SK-N-SH treated with all-trans-retinoic acid at 6 μM for 48 hours (cell line): Measurements from ENCODE around the gene MRPL12.

Experiments
- ATAC-seq: fragments of 200-7000 bp; cut with Tn5 transposase; 3 replicates; pipeline ENCODE4 v1.9.1; 2020; ENCODE audit warnings: mild to moderate bottlenecking, moderate library complexity
- BACH2 ChIP-seq: fragments of 250-450 bp; sonication (Bioruptor Pico); IDR thresholded peaks from 2 replicates; pipeline ENCODE4 v1.9.0; 2021; ENCODE audit warnings: mild to moderate bottlenecking, borderline replicate concordance
- CREB5 ChIP-seq: fragments of 250-450 bp; sonication (Bioruptor Pico); IDR thresholded peaks from 2 replicates; pipeline ENCODE4 v1.5.1; 2020; ENCODE audit warnings: low read depth, mild to moderate bottlenecking, moderate library complexity
- CSDC2 ChIP-seq: fragments of 250-450 bp; sonication (Bioruptor Pico); IDR thresholded peaks from 2 replicates; pipeline ENCODE4 v1.5.0; 2020; ENCODE audit warnings: mild to moderate bottlenecking, moderate library complexity
- ESRRG ChIP-seq: fragments of 250-450 bp; sonication (Bioruptor Pico); IDR thresholded peaks from 2 replicates; pipeline ENCODE4 v1.6.1; 2021; ENCODE audit warnings: mild to moderate bottlenecking
- GLIS3 ChIP-seq: fragments of 250-450 bp; sonication (Bioruptor Pico); IDR thresholded peaks from 2 replicates; pipeline ENCODE4 v1.5.0; 2020; ENCODE audit warnings: mild to moderate bottlenecking, moderate library complexity
- ISL1 ChIP-seq: fragments of 250-450 bp; sonication (Bioruptor Pico); IDR thresholded peaks from 2 replicates; pipeline ENCODE4 v2.1.2; 2022; ENCODE audit warnings: mild to moderate bottlenecking, moderate library complexity
- POU6F1 ChIP-seq: fragments of 250-450 bp; sonication (Bioruptor Pico); IDR thresholded peaks from 2 replicates; pipeline ENCODE4 v1.8.0; 2021; ENCODE audit warnings: low read depth, mild to moderate bottlenecking, moderate library complexity, borderline replicate concordance
- PPARA ChIP-seq: fragments of 250-450 bp; sonication (Bioruptor Pico); IDR thresholded peaks from 2 replicates; pipeline ENCODE4 v1.5.0; 2020; ENCODE audit warnings: mild to moderate bottlenecking, borderline replicate concordance
- RARB ChIP-seq: fragments of 250-450 bp; sonication (Bioruptor Pico); IDR thresholded peaks from 2 replicates; pipeline ENCODE4 v1.8.0; 2021; ENCODE audit warnings: mild to moderate bottlenecking, moderate library complexity
- SNAI2 ChIP-seq: fragments of 250-450 bp; sonication (Bioruptor Pico); IDR thresholded peaks from 2 replicates; pipeline ENCODE4 v1.5.0; 2020; ENCODE audit warnings: mild to moderate bottlenecking, moderate library complexity
- TOX ChIP-seq: fragments of 250-450 bp; sonication (Bioruptor Pico); IDR thresholded peaks from 2 replicates; pipeline ENCODE4 v1.8.0; 2021; ENCODE audit warnings: mild to moderate bottlenecking, moderate library complexity, borderline replicate concordance
- ZC3H10 ChIP-seq: fragments of 250-450 bp; sonication (Bioruptor Pico); IDR thresholded peaks from 2 replicates; pipeline ENCODE4 v1.5.1; 2021; ENCODE audit warnings: mild to moderate bottlenecking, moderate library complexity
- ZFP3 ChIP-seq: fragments of 250-450 bp; sonication (Bioruptor Pico); IDR thresholded peaks from 2 replicates; pipeline ENCODE4 v1.5.0; 2020; ENCODE audit warnings: mild to moderate bottlenecking, moderate library complexity
- ZFP30 ChIP-seq: fragments of 450-650 bp; formaldehyde crosslinking; IDR thresholded peaks from 2 replicates; pipeline ENCODE4 v1.5.0; 2022; ENCODE audit warnings: mild to moderate bottlenecking, moderate library complexity
- ZNF70 ChIP-seq: fragments of 450-650 bp; formaldehyde crosslinking; IDR thresholded peaks from 2 replicates; pipeline ENCODE4 v1.5.0; 2020; ENCODE audit warnings: mild to moderate bottlenecking, moderate library complexity
- ZNF8 ChIP-seq: fragments of 450-650 bp; formaldehyde crosslinking; IDR thresholded peaks from 2 replicates; pipeline ENCODE4 v1.5.0; 2020; ENCODE audit warnings: mild to moderate bottlenecking, moderate library complexity
- TF ChIP-seq, protein P1 (sequence below): fragments of 250-450 bp; sonication (Bioruptor Pico); IDR thresholded peaks from 2 replicates; pipeline ENCODE4 v1.5.1; 2021; ENCODE audit warnings: mild to moderate bottlenecking, moderate library complexity
- TF ChIP-seq, protein P2 (sequence below): fragments of 250-450 bp; sonication (Bioruptor Pico); IDR thresholded peaks from 2 replicates; pipeline ENCODE4 v1.8.0; 2020; ENCODE audit warnings: mild to moderate bottlenecking, moderate library complexity, borderline replicate concordance
- TF ChIP-seq, protein P3 (sequence below): fragments of 250-450 bp; sonication (Bioruptor Pico); IDR thresholded peaks from 2 replicates; pipeline ENCODE4 v1.5.0; 2020; ENCODE audit warnings: mild to moderate bottlenecking, moderate library complexity

MRPL12 gene

GRCh38 chr17:81695801-81696200 is 7.4 kb upstream of the MRPL12 start:
- TF ChIP-seq PPARA (CRISPR knock-in tag) (no peak), CREB5 (CRISPR knock-in tag) (no peak), CSDC2 (CRISPR knock-in tag) (no peak), ESRRG (CRISPR knock-in tag) (no peak), SNAI2 (CRISPR knock-in tag) (no peak), ZFP3 (no peak), BACH2 (CRISPR knock-in tag) (no peak), ZFP30 (CRISPR knock-in tag) (no peak), POU6F1 (CRISPR knock-in tag) (no peak), ZC3H10 (no peak), GLIS3 (CRISPR knock-in tag) (no peak)
- TF ChIP-seq, protein P1, sequence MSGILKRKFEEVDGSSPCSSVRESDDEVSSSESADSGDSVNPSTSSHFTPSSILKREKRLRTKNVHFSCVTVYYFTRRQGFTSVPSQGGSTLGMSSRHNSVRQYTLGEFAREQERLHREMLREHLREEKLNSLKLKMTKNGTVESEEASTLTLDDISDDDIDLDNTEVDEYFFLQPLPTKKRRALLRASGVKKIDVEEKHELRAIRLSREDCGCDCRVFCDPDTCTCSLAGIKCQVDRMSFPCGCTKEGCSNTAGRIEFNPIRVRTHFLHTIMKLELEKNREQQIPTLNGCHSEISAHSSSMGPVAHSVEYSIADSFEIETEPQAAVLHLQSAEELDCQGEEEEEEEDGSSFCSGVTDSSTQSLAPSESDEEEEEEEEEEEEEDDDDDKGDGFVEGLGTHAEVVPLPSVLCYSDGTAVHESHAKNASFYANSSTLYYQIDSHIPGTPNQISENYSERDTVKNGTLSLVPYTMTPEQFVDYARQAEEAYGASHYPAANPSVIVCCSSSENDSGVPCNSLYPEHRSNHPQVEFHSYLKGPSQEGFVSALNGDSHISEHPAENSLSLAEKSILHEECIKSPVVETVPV (CRISPR knock-in tag), result no peak
- TF ChIP-seq, all 23 proteins: peak for 0
- ATAC-seq, result no peak

DNA sequence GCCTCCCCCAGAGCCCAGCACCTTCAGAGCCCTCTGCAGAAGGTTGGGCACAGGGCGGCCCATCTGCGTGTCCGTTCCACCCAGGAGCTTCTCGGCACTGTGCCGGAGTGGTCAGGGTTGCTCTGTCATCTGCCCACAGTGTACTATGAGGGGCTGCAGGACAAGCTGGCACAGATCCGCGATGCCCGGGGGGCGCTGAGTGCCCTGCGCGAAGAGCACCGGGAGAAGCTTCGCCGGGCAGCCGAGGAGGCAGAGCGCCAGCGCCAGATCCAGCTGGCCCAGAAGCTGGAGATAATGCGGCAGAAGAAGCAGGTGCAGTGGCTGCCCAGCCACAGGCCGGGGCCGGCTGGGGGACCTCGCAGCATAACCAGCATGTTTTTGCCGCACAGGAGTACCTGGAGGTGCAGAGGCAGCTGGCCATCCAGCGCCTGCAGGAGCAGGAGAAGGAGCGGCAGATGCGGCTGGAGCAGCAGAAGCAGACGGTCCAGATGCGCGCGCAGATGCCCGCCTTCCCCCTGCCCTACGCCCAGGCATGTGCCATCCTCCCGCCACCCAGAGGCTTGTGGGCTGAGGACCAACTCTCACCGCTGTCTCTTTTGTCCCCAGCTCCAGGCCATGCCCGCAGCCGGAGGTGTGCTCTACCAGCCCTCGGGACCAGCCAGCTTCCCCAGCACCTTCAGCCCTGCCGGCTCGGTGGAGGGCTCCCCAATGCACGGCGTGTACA is 6.8 kb upstream of the MRPL12 start:
- no peak; the same call in 2 of the 3 replicates for ATAC-seq
- TF ChIP-seq ZC3H10 (no peak), GLIS3 (CRISPR knock-in tag) (no peak), ZNF8 (CRISPR knock-in tag) (no peak), BACH2 (CRISPR knock-in tag) (no peak), TOX (no peak), SNAI2 (CRISPR knock-in tag) (no peak), ZFP30 (CRISPR knock-in tag) (no peak)
- TF ChIP-seq, protein P2, sequence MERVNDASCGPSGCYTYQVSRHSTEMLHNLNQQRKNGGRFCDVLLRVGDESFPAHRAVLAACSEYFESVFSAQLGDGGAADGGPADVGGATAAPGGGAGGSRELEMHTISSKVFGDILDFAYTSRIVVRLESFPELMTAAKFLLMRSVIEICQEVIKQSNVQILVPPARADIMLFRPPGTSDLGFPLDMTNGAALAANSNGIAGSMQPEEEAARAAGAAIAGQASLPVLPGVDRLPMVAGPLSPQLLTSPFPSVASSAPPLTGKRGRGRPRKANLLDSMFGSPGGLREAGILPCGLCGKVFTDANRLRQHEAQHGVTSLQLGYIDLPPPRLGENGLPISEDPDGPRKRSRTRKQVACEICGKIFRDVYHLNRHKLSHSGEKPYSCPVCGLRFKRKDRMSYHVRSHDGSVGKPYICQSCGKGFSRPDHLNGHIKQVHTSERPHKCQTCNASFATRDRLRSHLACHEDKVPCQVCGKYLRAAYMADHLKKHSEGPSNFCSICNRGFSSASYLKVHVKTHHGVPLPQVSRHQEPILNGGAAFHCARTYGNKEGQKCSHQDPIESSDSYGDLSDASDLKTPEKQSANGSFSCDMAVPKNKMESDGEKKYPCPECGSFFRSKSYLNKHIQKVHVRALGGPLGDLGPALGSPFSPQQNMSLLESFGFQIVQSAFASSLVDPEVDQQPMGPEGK (CRISPR knock-in tag), result no peak

- no peak for ATAC-seq
These were observed 5.7 kb upstream of the MRPL12 start for GRCh38 chr17:81697261-81698044.

More at GRCh38 chr17:81697261-81698044, 5.7 kb upstream of the MRPL12 start:
- TF ChIP-seq, protein P1 (CRISPR knock-in tag), result no peak
- TF ChIP-seq TOX (no peak), ESRRG (CRISPR knock-in tag) (no peak), GLIS3 (CRISPR knock-in tag) (no peak), ISL1 (no peak), ZNF8 (CRISPR knock-in tag) (no peak), ZNF70 (no peak), RARB (no peak)
- TF ChIP-seq, protein P2 (CRISPR knock-in tag), result no peak
- TF ChIP-seq, protein P3, sequence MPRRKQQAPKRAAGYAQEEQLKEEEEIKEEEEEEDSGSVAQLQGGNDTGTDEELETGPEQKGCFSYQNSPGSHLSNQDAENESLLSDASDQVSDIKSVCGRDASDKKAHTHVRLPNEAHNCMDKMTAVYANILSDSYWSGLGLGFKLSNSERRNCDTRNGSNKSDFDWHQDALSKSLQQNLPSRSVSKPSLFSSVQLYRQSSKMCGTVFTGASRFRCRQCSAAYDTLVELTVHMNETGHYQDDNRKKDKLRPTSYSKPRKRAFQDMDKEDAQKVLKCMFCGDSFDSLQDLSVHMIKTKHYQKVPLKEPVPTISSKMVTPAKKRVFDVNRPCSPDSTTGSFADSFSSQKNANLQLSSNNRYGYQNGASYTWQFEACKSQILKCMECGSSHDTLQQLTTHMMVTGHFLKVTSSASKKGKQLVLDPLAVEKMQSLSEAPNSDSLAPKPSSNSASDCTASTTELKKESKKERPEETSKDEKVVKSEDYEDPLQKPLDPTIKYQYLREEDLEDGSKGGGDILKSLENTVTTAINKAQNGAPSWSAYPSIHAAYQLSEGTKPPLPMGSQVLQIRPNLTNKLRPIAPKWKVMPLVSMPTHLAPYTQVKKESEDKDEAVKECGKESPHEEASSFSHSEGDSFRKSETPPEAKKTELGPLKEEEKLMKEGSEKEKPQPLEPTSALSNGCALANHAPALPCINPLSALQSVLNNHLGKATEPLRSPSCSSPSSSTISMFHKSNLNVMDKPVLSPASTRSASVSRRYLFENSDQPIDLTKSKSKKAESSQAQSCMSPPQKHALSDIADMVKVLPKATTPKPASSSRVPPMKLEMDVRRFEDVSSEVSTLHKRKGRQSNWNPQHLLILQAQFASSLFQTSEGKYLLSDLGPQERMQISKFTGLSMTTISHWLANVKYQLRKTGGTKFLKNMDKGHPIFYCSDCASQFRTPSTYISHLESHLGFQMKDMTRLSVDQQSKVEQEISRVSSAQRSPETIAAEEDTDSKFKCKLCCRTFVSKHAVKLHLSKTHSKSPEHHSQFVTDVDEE (CRISPR knock-in tag), result no peak
